Measurements from ENCODE around the gene SBNO2.
A peak's percentile ranks its signal among the peaks of the same experiment; 100 is the strongest.

SBNO2 gene

DNA sequence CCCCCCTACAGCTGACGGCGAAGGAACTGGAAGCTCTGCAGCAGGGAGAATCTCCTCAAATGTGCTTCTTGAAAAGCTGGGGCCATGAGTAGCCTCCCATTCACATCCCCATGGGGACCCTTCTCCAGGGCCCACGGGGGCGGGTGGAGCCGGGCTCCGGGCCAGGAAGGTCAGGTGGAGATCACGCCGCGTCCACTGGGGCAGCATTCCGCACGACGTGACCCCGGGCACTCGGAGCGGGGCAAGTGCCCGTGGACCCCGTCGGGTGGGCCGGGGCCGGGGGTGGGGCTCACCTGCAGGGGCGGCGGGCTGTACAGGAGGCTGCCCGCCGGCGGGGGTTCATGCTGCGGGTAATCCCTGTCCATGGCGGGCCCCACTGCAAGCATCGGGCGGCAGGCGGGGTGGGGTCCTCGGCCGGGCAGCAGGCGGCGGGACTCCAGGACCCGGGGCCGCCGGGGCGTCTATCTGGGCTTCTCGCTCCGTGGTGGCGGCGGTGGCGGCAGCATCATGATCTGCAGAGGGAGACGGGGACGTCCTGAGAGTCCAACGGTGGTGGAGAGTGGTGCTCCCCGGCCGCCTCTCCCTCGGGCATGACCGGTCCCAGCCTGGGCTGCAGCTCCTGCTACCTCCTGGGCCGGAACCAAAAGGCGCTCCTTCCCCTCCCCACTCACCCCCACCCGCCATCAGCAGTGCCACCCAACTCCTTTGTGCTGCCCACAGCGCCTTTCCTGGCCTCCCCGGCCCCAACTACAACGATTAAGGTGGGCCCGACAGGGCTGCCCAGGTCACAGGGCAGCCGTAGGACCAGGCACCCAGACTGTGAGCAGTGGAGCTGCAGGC, 20.0 kb downstream of the SBNO2 start:
- no peak for DNase-seq (ENCODE audit: low spot score)

DNA sequence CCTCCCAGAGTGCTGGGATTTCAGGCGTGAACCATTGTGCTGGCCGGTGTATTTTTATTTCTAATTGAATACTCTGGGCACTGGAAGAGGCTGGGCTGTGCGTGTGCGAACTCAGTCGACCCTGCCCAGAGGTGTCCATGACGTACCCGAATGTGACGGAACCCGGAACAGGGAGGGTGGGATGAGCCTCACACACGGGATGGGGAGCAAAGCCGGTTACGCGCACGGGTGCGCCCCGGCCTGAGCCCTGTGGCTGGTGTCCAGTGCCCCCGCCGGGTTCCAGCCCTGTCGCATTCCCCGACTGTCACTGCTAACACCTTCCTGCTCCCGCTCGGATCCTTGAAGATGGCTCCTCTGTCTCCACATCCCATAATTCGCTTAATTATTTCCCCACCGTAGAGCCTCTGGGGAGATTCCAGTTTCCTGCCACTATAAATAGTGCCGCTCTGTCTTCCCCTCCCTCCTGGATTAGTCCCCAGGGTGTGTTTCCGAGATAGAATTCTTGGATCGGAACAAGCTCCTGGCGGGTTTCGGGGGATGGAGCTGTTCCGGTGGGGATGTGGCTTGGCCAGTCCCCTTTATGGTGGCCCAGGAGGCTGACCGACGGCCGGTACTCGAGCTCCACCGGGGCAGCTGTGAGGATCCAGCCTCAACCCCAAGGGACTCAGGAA, 22.0 kb downstream of the SBNO2 start:
- DNase-seq (ENCODE audit: low spot score): no peak

DNA sequence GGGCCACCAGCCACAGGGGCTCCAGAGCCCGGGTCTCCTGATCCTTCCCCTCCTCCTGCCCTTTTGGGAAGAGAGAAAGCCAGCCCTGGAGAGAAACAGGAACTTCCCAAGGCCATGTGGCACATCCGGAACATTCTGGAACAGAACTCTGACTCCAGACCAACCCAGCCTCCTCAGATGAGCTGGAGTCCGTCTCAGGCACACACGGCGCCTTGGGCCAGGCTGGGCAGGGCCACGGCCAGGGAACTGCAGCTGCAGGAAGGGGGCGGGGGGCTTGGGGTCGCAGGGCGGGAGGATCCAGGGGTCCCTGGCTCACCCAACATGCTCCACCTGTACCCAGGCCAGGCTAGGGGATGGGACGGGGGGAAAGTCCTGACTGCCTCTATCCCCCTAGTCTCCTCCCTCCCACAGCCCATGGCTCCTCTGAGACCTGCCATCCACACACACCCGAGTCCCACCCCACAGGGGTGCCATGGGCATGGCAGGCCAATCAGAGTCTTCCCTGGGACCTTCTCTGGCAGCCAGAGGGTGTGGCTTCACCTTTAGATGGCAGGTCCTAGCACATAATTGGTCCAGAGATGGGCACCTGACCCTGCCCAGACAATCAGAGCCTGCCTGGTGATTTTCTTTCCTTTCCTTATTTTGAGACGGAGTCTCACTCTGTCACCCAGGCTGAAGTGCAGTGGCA, 22.9 kb downstream of the SBNO2 start:
- DNase-seq (ENCODE audit: low spot score): no peak

DNA sequence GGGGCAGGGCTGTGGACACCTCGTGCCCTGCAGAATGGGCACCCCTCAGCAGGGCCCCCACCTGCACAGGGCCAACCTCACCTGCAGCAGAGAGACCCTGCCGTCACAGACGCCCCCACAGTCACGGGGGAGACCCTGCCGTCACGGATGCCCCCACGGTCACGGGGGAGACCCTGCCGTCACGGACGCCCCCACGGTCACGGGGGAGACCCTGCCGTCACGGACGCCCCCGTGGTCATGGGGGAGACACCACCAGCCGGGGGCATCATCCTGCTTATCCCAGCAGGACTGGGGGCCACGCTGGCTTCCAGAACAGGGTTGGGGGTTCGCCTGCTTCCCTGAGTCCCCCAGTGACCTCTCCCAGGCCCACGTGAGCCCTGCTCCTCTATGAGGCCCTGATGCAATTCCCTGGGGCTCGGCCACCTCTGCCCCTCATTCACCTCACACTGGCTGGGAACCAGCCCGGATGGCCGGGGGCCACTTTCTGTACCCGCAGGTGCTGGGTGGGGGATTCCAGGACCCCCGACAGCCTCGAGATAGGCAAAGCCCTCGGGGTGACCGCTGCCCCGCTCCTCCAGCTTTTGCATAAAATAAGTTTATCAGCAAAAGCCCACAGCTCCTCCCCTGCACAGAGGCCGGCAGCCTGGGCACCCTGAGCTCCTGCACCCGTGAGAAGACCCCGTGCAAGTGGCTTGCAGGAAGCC, 23.6 kb downstream of the SBNO2 start:
- DNase-seq (ENCODE audit: low spot score): no peak

DNA sequence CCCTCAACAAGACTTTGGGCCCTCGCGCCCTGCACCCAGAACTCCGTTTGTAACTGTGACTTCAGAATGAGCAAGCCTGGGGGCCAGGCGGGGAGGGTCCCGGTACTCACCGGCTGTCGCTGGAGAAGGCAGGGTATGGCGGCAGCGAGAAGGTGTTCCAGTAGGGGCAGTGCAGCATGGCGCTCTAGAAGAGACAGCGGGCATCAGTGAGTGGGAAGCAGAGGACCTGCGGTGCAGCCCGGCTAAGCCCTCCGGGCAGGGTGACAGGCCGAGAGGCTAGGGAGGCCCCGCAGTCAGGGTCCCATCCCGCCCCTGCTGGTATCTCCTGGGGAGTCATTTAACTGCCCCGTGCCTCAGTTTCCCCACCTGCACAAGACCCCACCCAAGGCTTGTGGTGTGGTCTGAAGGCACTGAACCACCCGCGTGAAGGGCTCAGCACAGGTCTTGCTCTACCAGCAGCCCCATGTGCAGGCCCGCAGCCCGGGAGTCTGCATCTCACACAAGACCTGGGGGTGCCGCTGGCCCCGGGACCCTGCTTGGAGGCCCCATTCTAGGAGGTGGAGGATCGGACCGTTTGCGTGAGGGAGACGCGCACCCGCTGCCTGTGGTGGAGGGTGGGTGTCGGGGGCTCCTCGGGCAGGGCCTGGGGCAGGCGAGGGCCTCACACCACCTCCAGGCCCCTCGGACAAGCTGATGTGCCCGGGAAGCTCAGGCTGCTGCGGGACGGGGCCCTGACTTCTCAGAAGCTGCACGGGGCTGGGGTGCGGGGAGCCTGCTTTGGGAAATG, 24.6 kb downstream of the SBNO2 start:
- DNase-seq (ENCODE audit: low spot score): no peak

DNA sequence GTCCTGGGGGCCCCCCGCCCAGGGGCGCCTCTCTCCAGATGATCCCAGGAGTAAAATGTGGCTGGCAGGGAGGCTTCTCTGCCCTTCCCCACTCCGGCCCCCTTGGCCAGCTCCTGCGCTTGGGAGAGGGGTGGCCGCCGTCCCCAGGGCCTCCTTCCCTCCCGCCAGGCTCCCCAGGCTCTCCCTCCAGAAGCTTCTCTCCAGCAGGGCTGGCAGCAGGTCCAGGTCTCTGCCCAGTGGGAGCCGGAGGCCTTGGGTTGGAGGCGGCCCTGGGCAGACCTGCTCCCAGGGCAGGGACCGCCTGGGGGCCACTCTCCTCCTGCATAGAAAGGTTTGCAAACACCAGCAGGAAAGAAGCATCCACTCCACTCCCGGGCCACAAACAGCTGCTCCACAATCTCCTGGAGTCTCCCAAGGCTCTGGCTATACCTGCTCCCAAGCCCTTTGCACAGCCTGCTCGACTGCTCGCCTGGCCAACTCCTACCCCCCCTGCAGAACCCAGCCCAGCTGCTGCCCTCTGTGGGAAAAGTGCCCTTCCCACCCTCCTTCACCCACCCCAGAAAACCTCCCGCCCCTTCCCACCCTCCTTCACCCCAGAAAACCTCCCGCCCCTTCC, 26.0 kb downstream of the SBNO2 start:
- no peak for DNase-seq (ENCODE audit: low spot score)

DNA sequence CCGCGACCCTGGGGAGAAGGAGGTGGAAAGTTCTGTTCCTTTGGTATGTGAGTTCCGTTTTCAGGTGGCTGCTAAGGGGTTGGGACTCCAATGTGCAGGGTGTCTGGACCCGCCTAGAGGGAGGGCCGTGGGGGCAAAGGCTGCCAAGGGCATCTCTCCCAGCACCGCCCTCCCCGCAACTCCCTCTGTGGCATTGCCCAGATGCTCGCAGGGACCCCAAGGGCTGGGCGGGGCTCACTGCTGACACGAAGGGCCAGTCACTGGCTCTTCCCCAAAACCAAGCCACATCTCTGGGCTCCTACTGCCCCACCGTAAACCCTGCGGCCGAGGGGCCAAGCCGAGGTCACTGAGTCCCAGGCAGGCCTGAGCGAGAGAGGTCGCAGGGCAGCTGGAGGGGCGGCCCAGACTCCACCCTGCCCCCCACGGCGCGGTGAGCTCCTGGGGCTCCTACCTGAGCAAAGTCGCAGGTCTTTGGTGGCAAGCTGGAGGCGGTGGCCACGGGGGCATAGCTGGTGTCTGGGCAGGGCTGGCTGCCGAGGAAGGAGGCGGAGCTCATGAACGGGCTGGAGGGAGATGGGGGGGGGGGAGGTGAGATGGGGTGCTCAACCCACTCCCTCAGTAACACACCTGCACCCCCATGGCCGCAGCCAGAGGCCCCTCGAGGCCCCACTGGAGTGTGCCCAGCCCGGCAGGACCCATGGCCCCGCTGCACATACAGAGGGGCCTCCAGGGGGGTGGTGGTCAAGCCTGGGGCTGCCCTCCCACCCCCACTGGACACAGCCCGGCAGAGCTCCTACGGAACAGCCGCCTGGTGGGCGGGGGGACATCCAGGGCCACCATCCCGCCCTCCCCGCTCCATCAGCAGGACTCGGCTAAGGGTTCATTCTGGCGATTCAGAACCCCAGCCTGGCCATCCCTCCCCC, 26.9 kb downstream of the SBNO2 start:
- DNase-seq (ENCODE audit: low spot score): no peak

DNA sequence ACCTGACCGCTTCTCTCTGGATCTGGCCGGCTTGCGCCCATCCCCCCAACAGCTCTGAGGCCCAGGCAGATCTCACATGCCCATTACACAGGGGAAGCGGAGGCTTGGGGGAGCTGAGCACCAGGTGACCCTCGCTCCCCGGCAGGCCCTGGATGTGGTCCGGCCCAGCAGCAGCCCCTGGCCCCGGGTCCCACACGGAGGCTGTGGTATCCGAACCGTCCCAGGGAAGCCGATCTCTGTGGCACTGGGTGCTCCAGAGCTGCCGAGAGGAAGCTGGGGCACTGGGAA, 27.7 kb downstream of the SBNO2 start:
- no peak for DNase-seq (ENCODE audit: low spot score)

DNA sequence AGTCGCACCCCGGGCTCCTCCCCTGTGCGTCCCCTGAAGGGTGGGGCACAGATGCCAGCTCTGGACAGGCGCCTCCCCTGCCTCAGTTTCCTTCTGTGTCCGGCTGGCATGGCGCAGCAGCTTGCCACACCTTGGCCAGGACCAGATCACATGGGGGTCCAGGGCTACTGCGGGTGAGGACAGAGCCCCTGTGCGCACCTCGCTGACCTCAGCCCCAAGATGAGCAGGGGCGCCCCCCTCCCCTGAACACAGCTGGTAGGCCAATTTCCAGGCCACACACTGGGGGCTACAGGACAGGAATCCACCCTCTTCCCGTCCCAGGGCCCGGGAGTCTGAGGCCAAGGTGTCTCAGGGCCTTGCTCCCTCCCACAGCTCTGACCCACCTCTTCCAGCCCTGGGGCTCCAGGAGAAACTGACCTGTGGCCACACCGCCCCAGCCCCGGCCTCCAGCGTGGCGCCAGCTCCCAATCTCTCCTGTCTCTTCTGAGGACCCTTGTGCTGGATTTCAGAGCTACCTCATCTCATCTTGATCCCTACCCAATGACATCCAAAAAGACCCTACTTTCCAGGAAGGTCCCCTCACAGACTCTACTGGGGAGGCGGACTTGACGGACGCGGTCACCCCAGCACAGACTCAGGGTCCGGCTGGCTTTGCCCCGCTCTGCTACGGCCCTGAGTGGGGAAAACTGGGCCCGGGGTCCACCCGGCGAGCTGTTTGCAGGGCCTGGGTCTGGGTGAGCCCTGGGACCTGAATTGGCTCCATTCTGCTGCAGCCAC, 28.2 kb downstream of the SBNO2 start:
- no peak for DNase-seq (ENCODE audit: low spot score)

DNA sequence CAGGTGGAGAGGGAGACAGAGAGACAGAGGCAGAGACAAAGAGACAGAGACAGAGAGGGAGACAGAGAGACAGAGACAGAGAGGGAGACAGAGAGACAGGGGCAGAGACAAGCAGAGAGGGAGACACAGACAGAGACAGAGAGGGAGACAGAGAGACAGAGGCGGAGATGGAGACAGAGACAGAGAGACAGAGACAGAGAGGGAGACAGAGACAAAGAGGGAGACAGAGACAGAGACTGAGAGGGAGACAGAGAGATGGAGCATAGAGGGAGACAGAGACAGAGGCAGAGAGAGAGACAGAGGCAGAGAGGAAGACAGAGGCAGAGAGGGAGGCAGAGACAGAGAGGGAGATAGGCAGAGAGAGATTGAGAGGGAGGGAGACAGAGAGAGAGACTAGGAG, 29.3 kb downstream of the SBNO2 start:
- no peak for DNase-seq (ENCODE audit: low spot score)

DNA sequence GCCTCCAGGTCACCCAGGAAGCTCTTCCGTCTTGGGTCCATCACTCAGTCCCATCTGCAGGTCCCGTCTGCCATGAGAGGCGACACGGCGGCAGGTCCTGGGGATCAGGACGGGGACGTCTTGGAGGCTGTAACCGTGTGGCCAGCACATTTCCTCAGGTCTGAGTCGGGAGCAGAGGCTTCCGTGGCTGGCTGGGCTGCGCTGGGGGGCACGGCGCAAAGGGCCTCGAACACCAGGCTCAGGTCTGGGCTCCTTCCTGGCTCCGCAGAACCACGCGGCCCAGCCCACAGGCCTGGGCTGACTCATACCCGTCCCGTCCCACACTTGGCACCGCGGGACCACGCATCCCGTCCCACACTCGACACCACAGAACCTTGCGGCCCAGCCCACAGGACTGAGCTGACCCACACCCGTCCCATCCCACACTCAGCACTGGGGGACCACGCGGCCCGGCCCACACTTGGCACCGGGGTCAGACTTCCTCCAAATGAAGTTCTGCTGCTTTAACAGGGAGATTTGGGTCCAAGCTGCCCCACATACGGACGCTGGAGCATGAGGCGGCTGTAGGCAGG, 30.2 kb downstream of the SBNO2 start:
- DNase-seq (ENCODE audit: low spot score): no peak

DNA sequence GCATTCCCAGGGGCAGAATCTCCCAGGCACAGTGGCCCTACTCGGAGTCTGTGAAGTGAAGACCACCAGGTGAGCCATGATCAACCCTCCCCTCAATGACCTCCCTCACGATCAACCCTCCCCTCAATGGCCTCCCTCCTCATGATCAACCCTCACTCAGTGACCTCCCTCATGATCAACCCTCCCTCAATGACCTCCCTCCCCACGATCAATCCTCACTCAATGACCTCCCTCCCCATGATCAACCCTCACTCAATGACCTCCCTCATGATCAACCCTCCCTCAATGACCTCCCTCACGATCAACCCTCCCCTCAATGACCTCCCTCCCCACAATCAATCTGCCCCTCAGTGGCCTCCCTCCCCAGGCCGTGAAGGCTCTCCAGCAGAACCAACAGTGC, 32.1 kb downstream of the SBNO2 start:
- no peak for DNase-seq (ENCODE audit: low spot score)

DNA sequence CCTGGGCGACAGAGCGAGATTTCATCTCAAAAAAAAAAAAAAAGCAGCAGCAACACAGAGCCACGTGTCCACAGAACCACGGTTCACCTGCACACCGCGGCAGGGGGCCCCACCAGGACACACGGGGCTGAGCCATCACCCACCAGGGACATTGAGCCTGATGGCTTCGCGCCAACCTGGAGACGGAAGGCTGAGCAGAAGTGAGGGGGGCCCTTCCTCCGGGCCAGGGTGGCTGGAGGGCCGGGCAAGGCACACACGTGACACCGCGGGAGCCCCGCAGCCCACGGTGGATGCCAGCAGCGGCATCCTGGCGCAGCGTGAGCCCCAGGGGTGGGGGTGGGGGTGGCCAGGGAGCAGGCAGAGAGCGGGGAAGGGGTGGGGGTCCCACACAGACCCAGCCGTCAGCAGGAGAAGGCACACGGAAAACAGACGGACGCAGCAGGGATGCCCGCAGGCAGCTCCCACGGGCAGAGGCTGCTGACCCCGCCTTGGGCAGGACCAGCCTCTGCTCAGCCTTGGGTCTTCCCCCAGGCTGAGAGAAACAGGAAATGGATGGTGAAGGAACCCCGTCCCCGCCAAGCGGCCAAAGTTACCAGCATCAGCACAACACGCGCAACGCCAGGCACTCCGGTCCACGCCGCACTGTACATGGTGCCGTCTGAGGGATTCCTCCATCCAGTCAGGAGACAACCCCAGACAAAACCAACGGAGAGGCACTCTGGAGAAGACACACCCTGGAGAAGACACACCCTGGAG, 33.6 kb downstream of the SBNO2 start:
- DNase-seq (ENCODE audit: low spot score): no peak

DNA sequence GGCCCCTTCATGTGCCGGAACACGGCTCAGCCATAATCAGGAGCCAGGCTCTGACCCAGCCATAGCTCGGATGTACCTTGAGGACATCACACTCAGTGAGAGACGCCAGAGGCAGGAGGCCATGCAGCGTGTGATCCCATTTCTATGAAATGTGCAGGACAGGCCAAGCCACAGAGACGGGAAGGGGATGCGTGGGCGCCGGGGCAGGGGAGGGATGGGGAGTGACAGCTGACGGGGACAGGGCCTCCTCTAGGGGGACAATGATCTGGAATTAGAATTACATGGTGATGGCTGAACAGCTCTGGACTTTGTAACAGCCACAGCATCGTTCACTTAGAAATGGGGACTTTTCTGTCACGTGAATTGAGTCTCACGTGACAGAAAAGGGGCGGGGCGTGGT, 34.9 kb downstream of the SBNO2 start:
- DNase-seq (ENCODE audit: low spot score): no peak

DNA sequence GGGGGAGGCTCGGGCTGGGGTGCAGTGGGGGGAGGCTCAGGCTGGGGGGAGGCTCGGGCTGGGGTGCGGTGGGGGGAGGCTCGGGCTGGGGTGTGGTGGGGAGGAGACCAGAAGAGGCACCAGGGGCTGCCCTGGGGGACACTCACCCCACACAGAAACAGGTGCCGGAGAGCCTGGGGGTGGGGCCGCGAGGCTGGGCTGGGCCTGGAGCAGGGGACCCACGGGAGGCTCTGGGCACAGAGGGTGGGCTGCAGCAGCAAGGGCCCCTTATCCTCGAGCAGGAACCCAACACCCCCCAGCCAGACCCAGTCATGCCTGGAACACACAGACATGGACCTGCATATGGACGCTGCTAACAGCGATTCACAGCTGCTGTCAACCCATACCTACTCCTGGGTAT, 35.9 kb downstream of the SBNO2 start:
- DNase-seq (ENCODE audit: low spot score): no peak

DNA sequence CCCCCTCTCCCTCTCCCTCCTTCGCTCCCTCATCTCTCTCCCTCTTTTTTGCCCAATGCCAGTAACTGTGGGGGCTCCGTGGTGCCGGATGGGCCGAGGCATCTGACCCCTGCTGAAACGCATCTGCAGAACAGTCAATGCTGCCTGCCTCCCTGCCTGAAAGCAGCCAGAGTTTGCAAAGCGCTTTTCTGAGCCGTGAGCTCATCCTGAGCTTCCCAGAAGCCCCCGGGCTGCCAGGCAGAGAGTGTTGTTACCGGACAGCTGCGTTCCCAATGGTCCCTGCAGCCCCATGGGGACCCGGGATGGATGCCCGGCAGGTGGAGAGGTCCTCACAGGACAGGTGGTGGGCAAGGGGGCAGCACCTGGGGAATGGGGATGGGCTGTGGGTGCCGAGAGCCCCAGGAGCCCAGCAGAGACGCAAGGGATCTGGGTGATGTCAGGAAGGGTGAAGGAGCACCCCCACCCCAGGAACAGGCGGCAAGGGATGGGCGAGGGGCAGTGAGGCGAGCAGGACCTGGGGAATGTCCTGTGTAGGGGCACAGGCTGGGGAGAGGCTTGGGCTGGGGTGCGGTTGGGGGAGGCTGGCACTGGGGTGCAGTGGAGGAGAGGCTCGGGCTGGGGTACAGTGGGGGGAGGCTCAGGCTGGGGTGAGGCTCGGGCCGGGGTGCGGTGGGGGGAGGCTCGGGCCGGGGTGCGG, 37.3 kb downstream of the SBNO2 start:
- peak; percentile 12 for DNase-seq (ENCODE audit: low spot score)

DNA sequence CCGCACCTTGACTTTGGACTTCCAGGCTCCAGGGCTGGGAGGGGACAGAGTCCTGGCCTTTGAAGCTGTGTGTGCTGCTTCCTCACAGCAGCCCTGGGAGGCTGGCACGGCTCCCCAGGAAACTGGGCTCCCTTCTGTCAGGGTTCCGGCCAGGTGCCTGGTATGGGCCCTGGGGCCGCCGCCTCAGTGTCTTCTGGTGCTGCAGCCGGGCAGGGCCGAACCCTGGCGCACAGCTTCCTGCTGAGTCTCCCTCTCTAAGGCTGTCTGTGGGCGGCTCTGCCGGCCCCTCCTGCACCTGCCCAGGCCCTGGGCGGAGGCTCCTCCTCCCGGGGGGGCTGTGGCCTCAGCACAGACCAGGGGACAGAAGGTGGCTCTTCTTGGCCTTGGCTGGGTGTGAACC, 37.9 kb downstream of the SBNO2 start:
- DNase-seq (ENCODE audit: low spot score): peak; percentile 15

DNA sequence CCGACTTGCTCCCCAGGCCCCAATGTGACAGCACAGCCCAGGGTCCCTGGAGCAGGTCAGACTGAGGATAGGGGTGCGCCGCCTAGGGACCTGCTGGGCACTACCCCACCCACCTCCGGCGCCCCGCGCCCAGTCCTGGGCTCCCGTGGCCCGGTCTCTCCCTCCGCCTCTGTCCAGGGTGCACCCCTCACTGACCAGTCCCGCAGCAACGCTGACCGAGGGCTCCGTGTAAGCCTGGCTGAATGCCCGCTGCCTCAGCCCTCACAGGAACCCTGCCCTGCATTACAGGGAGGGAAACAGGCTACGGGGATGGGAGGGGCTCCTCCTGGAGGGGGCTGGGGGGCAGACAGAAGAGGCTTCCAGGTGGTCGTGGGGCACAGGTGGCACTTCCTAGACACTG, 38.6 kb downstream of the SBNO2 start:
- no peak for DNase-seq (ENCODE audit: low spot score)
